K562 (cell line): ENCODE data around the gene PNMA8B. TPM values are rescaled to one million over a fixed set of nuclear protein-coding genes. Genes with fewer than 3 reads are reported as not detected.

Experiments
- CBFA2T3 ChIP-seq: fragments of 450-650 bp; IDR thresholded peaks from 2 replicates; pipeline ENCODE4 v1.6.1; 2017
- DEAF1 ChIP-seq: fragments of 450-650 bp; formaldehyde crosslinking; IDR thresholded peaks from 2 replicates; pipeline ENCODE4 v1.4.0; 2020; ENCODE audit warnings: mild to moderate bottlenecking, moderate library complexity
- ESRRA ChIP-seq: fragments of 450-650 bp; IDR thresholded peaks from 2 replicates; pipeline ENCODE4 v1.6.1; 2014; ENCODE audit warnings: low read depth, mild to moderate bottlenecking, moderate library complexity, borderline replicate concordance
- GABPB1 ChIP-seq: sonication (generic); formaldehyde crosslinking; IDR thresholded peaks from 2 replicates; pipeline ENCODE4 v1.8.0; 2022; ENCODE audit warnings: mild to moderate bottlenecking, missing genetic modification reagents
- HDAC2 ChIP-seq: fragments of 450-650 bp; IDR thresholded peaks from 2 replicates; pipeline ENCODE4 v1.6.1; 2016; ENCODE audit warnings: mild to moderate bottlenecking
- JUND ChIP-seq, 2 experiments: IDR thresholded peaks; 2 replicates in 1 of 2; 3 replicates in 1 of 2; pipeline ENCODE4 v1.6.1; 2011; ENCODE audit warnings: borderline replicate concordance in 2 of 2, low read depth in 2 of 2, low read length in 2 of 2, improper control_type of control experiment in 1 of 2, missing biosample characterization in 1 of 2, missing genetic modification characterization in 1 of 2, missing genetic modification reagents in 1 of 2
- NFIC ChIP-seq: fragments of 450-650 bp; IDR thresholded peaks from 2 replicates; pipeline ENCODE4 v1.6.1; 2017; ENCODE audit warnings: mild to moderate bottlenecking, inconsistent platforms
- PRPF4 ChIP-seq: fragments of 200-400 bp; formaldehyde crosslinking; IDR thresholded peaks from one replicate; pipeline ENCODE4 v1.6.1; 2017; ENCODE audit warnings: low read length, low read depth, mild to moderate bottlenecking; ENCODE audit not compliant: insufficient read depth, poor library complexity, severe bottlenecking
- RBM17 ChIP-seq: fragments of 200-400 bp; formaldehyde crosslinking; IDR thresholded peaks from 2 replicates; pipeline ENCODE4 v1.6.1; 2017; ENCODE audit warnings: low read depth, mild to moderate bottlenecking, low read length, borderline replicate concordance
- polyA plus RNA-seq, 8 experiments: library from polyadenylated mRNA; depleted of rRNA in 4 of 8; stranded (reverse) in 5 of 8; unstranded in 3 of 8; fragments of >200 nt; fragmentation: Nextera tagmentation in 2 of 8; fragmentation: Illumina TruSeq in 1 of 8; extraction: Ambion mirVana in 2 of 8; extraction: Trizol in 1 of 8; gene quantifications; 2 replicates each; pipeline versions ENCODE4 v1.2.1 to v1.2.3, GENCODE V29; 2011 to 2014; ENCODE audit warnings: inconsistent platforms in 1 of 8, missing spikeins in 1 of 8
- total RNA-seq, 7 experiments: library from RNA; depleted of rRNA in 6 of 7; stranded (reverse); fragments of >200 nt in 6 of 7; fragmentation: Illumina TruSeq in 2 of 7; extraction: Trizol in 2 of 7; gene quantifications; 2 replicates each; pipeline versions ENCODE4 v1.2.1 to v1.2.3, GENCODE V29; 2011 to 2021; ENCODE audit warnings: low replicate concordance in 1 of 7
- TF ChIP-seq, protein P1 (sequence below), 2 experiments: fragments of 450-650 bp; formaldehyde crosslinking in 1 of 2; IDR thresholded peaks; 2 replicates each; pipeline versions ENCODE4 v1.4.0 to v1.6.1; 2014 to 2020; ENCODE audit warnings: mild to moderate bottlenecking in 2 of 2, borderline replicate concordance in 1 of 2, low read depth in 1 of 2
- TF ChIP-seq, protein P2 (sequence below): sonication (generic); formaldehyde crosslinking; IDR thresholded peaks from 2 replicates; pipeline ENCODE4 v1.8.0; 2022; ENCODE audit warnings: mild to moderate bottlenecking, missing genetic modification reagents
- TF ChIP-seq, protein P3 (sequence below): fragments of 250-450 bp; sonication (Bioruptor Pico); IDR thresholded peaks from 2 replicates; pipeline ENCODE4 v1.5.0; 2020; ENCODE audit warnings: mild to moderate bottlenecking, borderline replicate concordance

The PNMA8B gene
- total and polyA plus RNA-seq, 9 of the 15 experiments (the other 6 are each of a cell fraction or from before 2014, with no cell fraction given) = not detected

DNA sequence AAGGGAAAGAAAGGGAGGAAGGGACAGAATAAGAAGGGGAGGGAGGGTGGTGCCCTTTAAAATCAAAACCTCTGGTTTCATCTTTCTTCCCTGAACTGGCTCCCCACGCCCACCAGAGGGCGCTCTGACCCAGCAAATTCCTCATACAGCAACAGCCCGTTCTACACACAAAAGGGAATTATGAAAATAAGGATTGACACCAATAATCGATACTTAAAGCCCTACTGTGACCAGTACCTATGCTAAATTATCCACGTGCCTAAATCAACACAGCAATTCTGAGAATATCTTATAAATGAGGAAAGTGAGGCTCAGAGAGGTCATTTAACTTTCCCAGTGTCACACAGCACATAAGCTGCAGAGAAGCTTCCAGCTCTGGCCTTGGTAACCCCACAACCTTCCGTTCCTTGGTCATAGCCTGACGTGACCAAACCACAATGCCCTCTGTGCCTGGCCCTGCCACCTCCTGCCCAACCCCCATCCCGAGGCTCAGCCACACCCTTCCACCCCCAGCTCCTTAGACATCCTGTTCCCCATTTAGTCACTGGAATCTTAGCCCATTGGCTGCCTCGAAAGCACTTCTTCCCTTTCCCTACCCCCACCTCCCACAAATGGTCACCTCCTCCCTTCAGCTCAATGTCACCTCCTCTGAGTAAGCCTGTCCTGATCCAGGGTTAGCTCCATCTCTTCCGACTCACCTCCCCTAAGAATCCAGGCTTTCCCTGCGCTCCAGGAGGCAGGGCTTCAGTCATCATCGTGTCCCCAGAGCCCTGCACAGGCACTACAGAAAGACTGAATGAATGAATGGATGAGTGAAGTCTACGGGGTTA is 34.2 kb upstream of the PNMA8B start (continued):
- TF ChIP-seq, protein P1, sequence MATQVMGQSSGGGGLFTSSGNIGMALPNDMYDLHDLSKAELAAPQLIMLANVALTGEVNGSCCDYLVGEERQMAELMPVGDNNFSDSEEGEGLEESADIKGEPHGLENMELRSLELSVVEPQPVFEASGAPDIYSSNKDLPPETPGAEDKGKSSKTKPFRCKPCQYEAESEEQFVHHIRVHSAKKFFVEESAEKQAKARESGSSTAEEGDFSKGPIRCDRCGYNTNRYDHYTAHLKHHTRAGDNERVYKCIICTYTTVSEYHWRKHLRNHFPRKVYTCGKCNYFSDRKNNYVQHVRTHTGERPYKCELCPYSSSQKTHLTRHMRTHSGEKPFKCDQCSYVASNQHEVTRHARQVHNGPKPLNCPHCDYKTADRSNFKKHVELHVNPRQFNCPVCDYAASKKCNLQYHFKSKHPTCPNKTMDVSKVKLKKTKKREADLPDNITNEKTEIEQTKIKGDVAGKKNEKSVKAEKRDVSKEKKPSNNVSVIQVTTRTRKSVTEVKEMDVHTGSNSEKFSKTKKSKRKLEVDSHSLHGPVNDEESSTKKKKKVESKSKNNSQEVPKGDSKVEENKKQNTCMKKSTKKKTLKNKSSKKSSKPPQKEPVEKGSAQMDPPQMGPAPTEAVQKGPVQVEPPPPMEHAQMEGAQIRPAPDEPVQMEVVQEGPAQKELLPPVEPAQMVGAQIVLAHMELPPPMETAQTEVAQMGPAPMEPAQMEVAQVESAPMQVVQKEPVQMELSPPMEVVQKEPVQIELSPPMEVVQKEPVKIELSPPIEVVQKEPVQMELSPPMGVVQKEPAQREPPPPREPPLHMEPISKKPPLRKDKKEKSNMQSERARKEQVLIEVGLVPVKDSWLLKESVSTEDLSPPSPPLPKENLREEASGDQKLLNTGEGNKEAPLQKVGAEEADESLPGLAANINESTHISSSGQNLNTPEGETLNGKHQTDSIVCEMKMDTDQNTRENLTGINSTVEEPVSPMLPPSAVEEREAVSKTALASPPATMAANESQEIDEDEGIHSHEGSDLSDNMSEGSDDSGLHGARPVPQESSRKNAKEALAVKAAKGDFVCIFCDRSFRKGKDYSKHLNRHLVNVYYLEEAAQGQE (IDR thresholded peaks at IDR 0.05; ENCODE audit: borderline replicate concordance) = peak; percentile 77; the same call in 1 of the 2 replicates
- TF ChIP-seq, protein P1 (CRISPR knock-in tag; IDR thresholded peaks at IDR 0.05; ENCODE audit: low read depth) = no peak
- TF ChIP-seq PRPF4 (no peak), CBFA2T3 (0 out of 2 replicates have a peak, but pooled peaks have one; percentile 5), NFIC (0 out of 2 replicates have a peak, but pooled peaks have one; percentile 5), ESRRA (peak; percentile 63; the same call in 1 of the 2 replicates), RBM17 (no peak), GABPB1 (peak; percentile 47; the same call in 1 of the 2 replicates), JUND (IDR thresholded peaks at IDR 0.05; ENCODE audit: borderline replicate concordance, low read depth, low read length) (no peak), JUND (tag; IDR thresholded peaks at IDR 0.05; ENCODE audit: borderline replicate concordance, low read depth, low read length) (peak; percentile 34; the same call in 1 of the 3 replicates), DEAF1 (peak; percentile 83), HDAC2 (peak; percentile 97)
- TF ChIP-seq, protein P2, sequence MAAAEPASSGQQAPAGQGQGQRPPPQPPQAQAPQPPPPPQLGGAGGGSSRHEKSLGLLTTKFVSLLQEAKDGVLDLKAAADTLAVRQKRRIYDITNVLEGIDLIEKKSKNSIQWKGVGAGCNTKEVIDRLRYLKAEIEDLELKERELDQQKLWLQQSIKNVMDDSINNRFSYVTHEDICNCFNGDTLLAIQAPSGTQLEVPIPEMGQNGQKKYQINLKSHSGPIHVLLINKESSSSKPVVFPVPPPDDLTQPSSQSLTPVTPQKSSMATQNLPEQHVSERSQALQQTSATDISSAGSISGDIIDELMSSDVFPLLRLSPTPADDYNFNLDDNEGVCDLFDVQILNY (CRISPR knock-in tag) = no peak
- TF ChIP-seq, protein P3, sequence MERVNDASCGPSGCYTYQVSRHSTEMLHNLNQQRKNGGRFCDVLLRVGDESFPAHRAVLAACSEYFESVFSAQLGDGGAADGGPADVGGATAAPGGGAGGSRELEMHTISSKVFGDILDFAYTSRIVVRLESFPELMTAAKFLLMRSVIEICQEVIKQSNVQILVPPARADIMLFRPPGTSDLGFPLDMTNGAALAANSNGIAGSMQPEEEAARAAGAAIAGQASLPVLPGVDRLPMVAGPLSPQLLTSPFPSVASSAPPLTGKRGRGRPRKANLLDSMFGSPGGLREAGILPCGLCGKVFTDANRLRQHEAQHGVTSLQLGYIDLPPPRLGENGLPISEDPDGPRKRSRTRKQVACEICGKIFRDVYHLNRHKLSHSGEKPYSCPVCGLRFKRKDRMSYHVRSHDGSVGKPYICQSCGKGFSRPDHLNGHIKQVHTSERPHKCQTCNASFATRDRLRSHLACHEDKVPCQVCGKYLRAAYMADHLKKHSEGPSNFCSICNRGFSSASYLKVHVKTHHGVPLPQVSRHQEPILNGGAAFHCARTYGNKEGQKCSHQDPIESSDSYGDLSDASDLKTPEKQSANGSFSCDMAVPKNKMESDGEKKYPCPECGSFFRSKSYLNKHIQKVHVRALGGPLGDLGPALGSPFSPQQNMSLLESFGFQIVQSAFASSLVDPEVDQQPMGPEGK (CRISPR knock-in tag) = no peak
